ENCODE data around the gene E2F8. TPM values are rescaled to one million over a fixed set of nuclear protein-coding genes. Genes with fewer than 3 reads are reported as not detected.
"Not testable (repeated sequence)": the region's sequence is repeated elsewhere in the genome, so short reads cannot be mapped to it uniquely, and the experiment has no call there.

Gene E2F8
- total RNA-seq, 1 donor from 2014 or later: 5.2 TPM

- Mint-ChIP-seq H3K27ac (no peak overlapping the region), H3K4me3 (no peak overlapping the region), H3K4me1 (no peaks in the 10 kb centered on the region), H3K36me3 (no peaks in the 10 kb centered on the region), H3K9me3 (peaks cover 10% of the 10 kb centered on the region), H3K27me3 (ENCODE audit: low read depth) (peaks cover 2% of the 10 kb centered on the region)
- no peak for DNase-seq (ENCODE audit: low spot score in 2 of 2, unreplicated experiment in 2 of 2)
- no peak for TF ChIP-seq CTCF (IDR thresholded peaks at IDR 0.05; ENCODE audit: unreplicated experiment)
Observed at GRCh38 chr11:19258641-19259230, 18.0 kb upstream of the E2F8 start.

GRCh38 chr11:19254441-19254840 lies 13.7 kb upstream of the E2F8 start:
- not testable (repeated sequence) for H3K36me3 Mint-ChIP-seq; H3K4me1 Mint-ChIP-seq; H3K27me3 Mint-ChIP-seq (ENCODE audit: low read depth); DNase-seq (ENCODE audit: low spot score in 2 of 2, unreplicated experiment in 2 of 2); H3K4me3 Mint-ChIP-seq; H3K27ac Mint-ChIP-seq
- H3K9me3 Mint-ChIP-seq: peaks cover 25% of the 10 kb centered on the region

GRCh38 chr11:19253817-19254216 lies 13.1 kb upstream of the E2F8 start:
- H3K36me3 Mint-ChIP-seq: no peaks in the 10 kb centered on the region
- H3K9me3 Mint-ChIP-seq: peaks cover 32% of the 10 kb centered on the region
- no peak overlapping the region for H3K4me3 Mint-ChIP-seq
- H3K27me3 Mint-ChIP-seq (ENCODE audit: low read depth): no peaks in the 10 kb centered on the region
- no peak for TF ChIP-seq CTCF (IDR thresholded peaks at IDR 0.05; ENCODE audit: unreplicated experiment)
- H3K4me1 Mint-ChIP-seq: no peaks in the 10 kb centered on the region
- no peak overlapping the region for H3K27ac Mint-ChIP-seq
- DNase-seq (ENCODE audit: low spot score in 2 of 2, unreplicated experiment in 2 of 2): no peak

GRCh38 chr11:19253153-19253745 lies 12.5 kb upstream of the E2F8 start:
- H3K4me1 Mint-ChIP-seq: no peaks in the 10 kb centered on the region
- TF ChIP-seq CTCF (IDR thresholded peaks at IDR 0.05; ENCODE audit: unreplicated experiment): no peak
- DNase-seq (ENCODE audit: low spot score in 2 of 2, unreplicated experiment in 2 of 2): no peak

GRCh38 chr11:19252394-19253152 lies 11.8 kb upstream of the E2F8 start:
- Mint-ChIP-seq H3K4me3 (no peak overlapping the region), H3K27ac (no peak overlapping the region), H3K9me3 (peaks cover 43% of the 10 kb centered on the region), H3K27me3 (ENCODE audit: low read depth) (no peaks in the 10 kb centered on the region), H3K4me1 (no peaks in the 10 kb centered on the region), H3K36me3 (no peaks in the 10 kb centered on the region)
- no peak for DNase-seq (ENCODE audit: low spot score in 2 of 2, unreplicated experiment in 2 of 2)
- no peak for TF ChIP-seq CTCF (IDR thresholded peaks at IDR 0.05; ENCODE audit: unreplicated experiment)

More at GRCh38 chr11:19253153-19253745, 12.5 kb upstream of the E2F8 start:
- H3K27ac Mint-ChIP-seq: no peak overlapping the region
- H3K36me3 Mint-ChIP-seq: no peaks in the 10 kb centered on the region
- no peaks in the 10 kb centered on the region for H3K27me3 Mint-ChIP-seq (ENCODE audit: low read depth)
- H3K9me3 Mint-ChIP-seq: peaks cover 37% of the 10 kb centered on the region
- H3K4me3 Mint-ChIP-seq: no peak overlapping the region

- Mint-ChIP-seq H3K36me3 (no peaks in the 10 kb centered on the region), H3K27me3 (ENCODE audit: low read depth) (no peaks in the 10 kb centered on the region), H3K4me3 (no peak overlapping the region), H3K9me3 (peaks cover 43% of the 10 kb centered on the region), H3K4me1 (no peaks in the 10 kb centered on the region), H3K27ac (no peak overlapping the region)
- TF ChIP-seq CTCF (IDR thresholded peaks at IDR 0.05; ENCODE audit: unreplicated experiment): no peak
- DNase-seq (ENCODE audit: low spot score in 2 of 2, unreplicated experiment in 2 of 2): no peak
Observed at GRCh38 chr11:19251577-19251976, 10.8 kb upstream of the E2F8 start.

Measured in mesothelial cell of epicardium (in vitro differentiated cells).